Neural progenitor cell (in vitro differentiated cells): ENCODE data around the gene LRRC27.

ENCODE experiments used
- EZH2 ChIP-seq: fragments of 200-600 bp; sonication (generic); IDR thresholded peaks from 2 replicates; pipeline ENCODE4 v1.6.1; 2017; ENCODE audit warnings: antibody characterized with exemption, mild to moderate bottlenecking, moderate library complexity
- EZH2phosphoT487 ChIP-seq: fragments of 200-600 bp; sonication (generic); IDR thresholded peaks from 2 replicates; pipeline ENCODE4 v1.6.1; 2017; ENCODE audit warnings: antibody characterized with exemption
- TF ChIP-seq, protein P1 (sequence below): fragments of 200-600 bp; sonication (generic); IDR thresholded peaks from 2 replicates; pipeline ENCODE4 v1.5.1; 2017; ENCODE audit warnings: antibody characterized with exemption, mild to moderate bottlenecking

GRCh38 chr10:132397036-132397541 is 65.1 kb downstream of the LRRC27 start, which contains the start of gene PWWP2B:
- TF ChIP-seq, protein P1, sequence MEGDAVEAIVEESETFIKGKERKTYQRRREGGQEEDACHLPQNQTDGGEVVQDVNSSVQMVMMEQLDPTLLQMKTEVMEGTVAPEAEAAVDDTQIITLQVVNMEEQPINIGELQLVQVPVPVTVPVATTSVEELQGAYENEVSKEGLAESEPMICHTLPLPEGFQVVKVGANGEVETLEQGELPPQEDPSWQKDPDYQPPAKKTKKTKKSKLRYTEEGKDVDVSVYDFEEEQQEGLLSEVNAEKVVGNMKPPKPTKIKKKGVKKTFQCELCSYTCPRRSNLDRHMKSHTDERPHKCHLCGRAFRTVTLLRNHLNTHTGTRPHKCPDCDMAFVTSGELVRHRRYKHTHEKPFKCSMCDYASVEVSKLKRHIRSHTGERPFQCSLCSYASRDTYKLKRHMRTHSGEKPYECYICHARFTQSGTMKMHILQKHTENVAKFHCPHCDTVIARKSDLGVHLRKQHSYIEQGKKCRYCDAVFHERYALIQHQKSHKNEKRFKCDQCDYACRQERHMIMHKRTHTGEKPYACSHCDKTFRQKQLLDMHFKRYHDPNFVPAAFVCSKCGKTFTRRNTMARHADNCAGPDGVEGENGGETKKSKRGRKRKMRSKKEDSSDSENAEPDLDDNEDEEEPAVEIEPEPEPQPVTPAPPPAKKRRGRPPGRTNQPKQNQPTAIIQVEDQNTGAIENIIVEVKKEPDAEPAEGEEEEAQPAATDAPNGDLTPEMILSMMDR: no peak
- TF ChIP-seq EZH2 (no peak), EZH2phosphoT487 (peak; percentile 43)
